ENCODE data around the gene ZC3H12D.

ZC3H12D gene

DNA sequence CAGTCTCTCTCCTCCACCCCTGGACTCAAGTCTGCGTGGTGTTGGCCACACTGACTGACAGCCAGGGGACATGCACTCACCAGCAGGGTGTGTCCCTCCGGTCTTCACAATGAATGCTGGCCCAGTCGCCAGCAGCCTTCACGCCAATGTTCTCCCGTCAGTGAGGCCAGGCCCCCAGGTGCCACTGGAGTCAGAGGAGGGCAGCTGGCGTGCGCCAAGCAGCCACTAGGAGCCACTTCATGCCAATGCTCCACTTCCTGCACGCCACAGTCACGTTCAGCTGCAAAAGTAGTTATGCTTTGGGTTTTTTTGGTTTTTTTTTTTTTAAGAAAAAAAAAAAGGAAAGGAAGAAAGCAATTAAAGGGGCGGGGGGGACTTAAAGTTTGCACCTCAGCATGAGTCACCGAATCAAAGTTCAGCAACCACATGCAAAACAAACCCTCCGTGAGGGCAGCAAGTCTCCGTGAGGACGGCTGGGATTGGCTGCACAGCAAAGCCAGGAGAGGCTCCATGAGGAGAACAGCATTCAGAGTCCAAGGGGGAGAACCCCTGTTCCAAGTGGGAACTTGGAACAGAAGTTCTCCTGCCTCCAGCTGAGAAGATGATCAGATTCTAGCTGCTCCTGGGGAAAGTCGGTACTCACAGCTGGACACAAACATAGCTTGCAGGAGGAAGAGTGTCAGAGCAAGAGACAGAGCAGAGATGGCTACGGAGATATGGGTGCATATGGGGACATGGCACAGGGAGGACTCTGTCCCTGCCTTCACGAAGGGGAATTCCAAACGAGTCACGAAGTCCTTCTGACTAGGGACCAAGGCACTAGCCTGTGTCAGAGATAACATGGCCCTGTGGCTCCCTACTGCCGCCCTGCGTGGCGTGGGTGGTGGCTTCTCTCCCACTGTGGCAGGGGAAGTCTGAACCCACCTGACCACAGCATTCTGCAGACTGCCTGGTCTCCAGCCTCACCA is at the start of gene ZC3H12D:
Gene ZC3H12D, minus strand, starts transcription at position 282 of the 968 bp plus-strand sequence. CDS start 10,471 bp downstream, outside the sequence.
- H3K9me3 ChIP-seq: no peaks in the 10 kb centered on the region
- TF ChIP-seq Cebpa-rat (IDR thresholded peaks at IDR 0.05): no peak
- peaks cover 72% of the 10 kb centered on the region for H3K4me1 ChIP-seq
- H3K4me3 ChIP-seq: peak within 1 kb of the TSS; percentile 70
- H3K27ac ChIP-seq: peak within 1 kb of the TSS; percentile 95
- H4K20me1 ChIP-seq: no peaks in the 10 kb centered on the region
- H3K9ac ChIP-seq: peak within 1 kb of the TSS; percentile 85
- peak within 1 kb of the TSS; percentile 96 for H3K4me2 ChIP-seq
- no peaks in the 10 kb centered on the region for H3K27me3 ChIP-seq
- H3K36me3 ChIP-seq: no peaks in the 10 kb centered on the region; the same call in 1 of the 2 replicates

DNA sequence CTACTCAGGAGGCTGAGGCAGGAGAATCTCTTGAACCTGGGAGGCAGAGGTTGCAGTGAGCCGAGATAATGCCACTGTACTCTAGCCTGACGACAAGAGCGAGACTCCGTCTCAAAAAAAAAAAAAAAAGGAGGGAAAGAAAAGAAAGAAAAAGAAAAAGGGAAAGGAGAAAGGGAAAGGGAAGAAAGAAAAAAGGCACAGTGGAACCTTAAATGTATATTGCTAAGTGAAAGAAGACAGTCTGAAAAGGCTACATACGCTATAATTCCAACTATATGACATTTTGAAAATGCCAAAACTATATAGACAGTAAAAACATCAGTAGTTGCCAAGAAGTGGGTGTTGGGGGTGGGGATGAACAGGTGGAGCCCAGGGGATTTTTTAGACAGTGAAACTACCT is 44.8 kb upstream of the ZC3H12D start:
- Histone ChIP-seq H3K4me3 (no peak overlapping the region), H3K4me2 (no peak overlapping the region), H3K9ac (no peak overlapping the region), H3K36me3 (peaks cover 95% of the 10 kb centered on the region), H4K20me1 (0 out of 2 replicates have a peak, but pooled peaks cover 10% of the 10 kb centered on the region), H3K27me3 (no peaks in the 10 kb centered on the region), H3K27ac (no peak overlapping the region), H3K4me1 (no peaks in the 10 kb centered on the region), H3K9me3 (no peaks in the 10 kb centered on the region)
- no peak for TF ChIP-seq Cebpa-rat (IDR thresholded peaks at IDR 0.05)

DNA sequence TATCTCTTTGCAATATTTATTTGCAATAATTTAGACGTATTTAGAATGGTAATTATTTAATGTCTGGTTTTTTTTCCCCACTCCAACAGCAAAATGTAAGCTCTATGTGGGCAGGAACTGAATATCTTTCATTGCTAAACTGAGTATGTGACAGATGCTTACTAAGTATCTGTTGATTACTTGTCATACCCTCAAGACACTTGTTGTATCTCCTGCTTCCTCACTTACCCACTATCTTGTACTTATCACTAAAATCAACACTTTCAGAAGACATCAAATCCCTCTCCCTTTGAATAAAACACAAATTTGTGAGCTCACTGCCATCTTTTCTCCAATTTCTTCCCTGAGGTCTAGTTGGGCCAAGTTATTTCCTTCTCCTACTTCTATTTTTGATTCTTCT is 30.7 kb upstream of the ZC3H12D start:
- Histone ChIP-seq H3K27ac (no peak overlapping the region), H3K4me3 (no peak overlapping the region), H3K4me2 (no peak overlapping the region), H3K9me3 (no peaks in the 10 kb centered on the region), H3K9ac (no peak overlapping the region), H3K27me3 (no peaks in the 10 kb centered on the region), H3K36me3 (peaks cover 60% of the 10 kb centered on the region), H3K4me1 (no peaks in the 10 kb centered on the region), H4K20me1 (peaks cover 13% of the 10 kb centered on the region)
- no peak for TF ChIP-seq Cebpa-rat (IDR thresholded peaks at IDR 0.05)

DNA sequence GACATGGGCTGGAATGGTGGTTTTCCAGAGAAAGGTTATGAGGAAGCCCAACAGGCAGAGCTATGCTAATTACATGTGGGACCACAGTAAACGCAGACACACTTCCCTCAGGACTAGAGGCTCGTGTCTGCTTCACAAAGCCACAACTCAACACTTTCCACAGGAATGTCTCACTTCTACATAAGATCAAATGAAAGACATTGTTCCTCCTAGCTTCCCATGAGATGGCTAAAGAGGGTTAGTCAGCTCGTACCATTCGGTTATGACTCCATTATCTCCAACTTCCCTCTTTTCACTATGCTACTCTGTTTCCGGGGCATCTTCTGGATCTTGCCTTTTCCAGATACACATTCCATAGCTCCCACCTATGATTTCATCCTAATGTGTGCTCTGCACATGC is 29.1 kb upstream of the ZC3H12D start:
- H3K27ac ChIP-seq: no peak overlapping the region

DNA sequence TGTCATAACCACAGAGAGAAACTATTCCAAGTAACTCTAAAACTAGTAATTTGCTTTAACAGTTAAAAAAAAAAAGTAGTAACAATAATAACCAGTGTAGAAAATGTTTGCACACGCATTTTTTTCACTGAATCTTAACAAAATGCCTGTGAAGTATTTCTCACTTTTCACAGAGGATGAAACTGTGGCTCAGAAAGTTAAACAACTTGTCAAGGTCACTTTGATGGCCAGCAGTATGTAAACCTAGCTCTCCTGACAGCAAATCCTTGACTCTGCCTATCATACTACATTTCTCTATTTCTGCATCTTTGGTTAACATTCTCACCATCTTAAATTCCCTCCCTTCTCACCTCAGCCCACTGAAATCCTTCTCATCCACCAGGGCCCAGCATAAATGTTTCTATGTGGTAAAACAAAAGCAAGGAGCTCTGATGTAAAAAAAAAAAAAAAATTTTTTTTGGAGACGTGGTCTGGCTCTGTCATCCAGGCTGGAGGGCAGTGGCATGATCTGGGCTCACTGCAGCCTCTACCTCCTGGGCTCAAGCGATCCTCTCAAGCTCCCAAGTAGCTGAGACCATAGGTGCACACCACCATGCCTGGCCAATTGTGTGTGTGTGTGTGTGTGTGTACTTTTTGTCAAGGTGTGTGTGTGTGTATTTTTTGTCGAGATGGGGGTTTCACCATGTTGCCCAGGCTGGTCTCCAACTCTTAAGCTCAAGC is 26.1 kb upstream of the ZC3H12D start:
- Histone ChIP-seq H3K36me3 (peaks cover 53% of the 10 kb centered on the region), H3K4me2 (no peak overlapping the region)
- TF ChIP-seq Cebpa-rat (IDR thresholded peaks at IDR 0.05): no peak

More for the DNA sequence above, 29.1 kb upstream of the ZC3H12D start:
- H3K9me3 ChIP-seq: no peaks in the 10 kb centered on the region
- H3K27me3 ChIP-seq: no peaks in the 10 kb centered on the region
- peaks cover 57% of the 10 kb centered on the region for H3K36me3 ChIP-seq
- no peak overlapping the region for H3K4me2 ChIP-seq
- no peak for TF ChIP-seq Cebpa-rat (IDR thresholded peaks at IDR 0.05)
- peaks cover 13% of the 10 kb centered on the region for H4K20me1 ChIP-seq
- no peak overlapping the region for H3K4me3 ChIP-seq
- no peaks in the 10 kb centered on the region for H3K4me1 ChIP-seq
- no peak overlapping the region for H3K9ac ChIP-seq

DNA sequence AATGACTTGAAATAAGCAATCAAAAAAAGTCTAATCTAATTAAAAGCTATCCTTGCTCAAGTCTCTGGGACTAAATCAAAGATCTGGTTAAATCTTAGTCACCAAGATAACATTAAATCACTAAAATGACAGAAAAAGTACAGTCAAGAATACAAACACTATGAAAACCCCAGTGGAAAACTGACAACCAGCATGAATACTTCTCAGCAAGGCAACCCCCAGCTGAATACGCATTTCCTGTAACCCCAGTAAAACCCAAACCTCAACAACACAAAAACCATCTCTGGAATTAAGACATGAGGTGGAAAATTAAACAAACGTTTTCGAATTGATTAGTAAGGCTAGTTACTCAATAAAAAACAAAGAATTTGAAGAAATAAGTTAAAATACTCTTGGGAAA is 23.7 kb upstream of the ZC3H12D start:
- H4K20me1 ChIP-seq: no peaks in the 10 kb centered on the region
- H3K36me3 ChIP-seq: peaks cover 45% of the 10 kb centered on the region
- TF ChIP-seq Cebpa-rat (IDR thresholded peaks at IDR 0.05): no peak
- no peak overlapping the region for H3K4me3 ChIP-seq
- H3K9ac ChIP-seq: no peak overlapping the region
- peak overlapping the region; percentile 28; the same call in 1 of the 2 replicates for H3K4me2 ChIP-seq
- no peaks in the 10 kb centered on the region for H3K9me3 ChIP-seq
- H3K4me1 ChIP-seq: peaks cover 7% of the 10 kb centered on the region
- H3K27ac ChIP-seq: no peak overlapping the region
- H3K27me3 ChIP-seq: no peaks in the 10 kb centered on the region

More for the DNA sequence above, 26.1 kb upstream of the ZC3H12D start:
- H4K20me1 ChIP-seq: no peaks in the 10 kb centered on the region
- no peak overlapping the region for H3K9ac ChIP-seq
- no peak overlapping the region for H3K4me3 ChIP-seq
- H3K9me3 ChIP-seq: no peaks in the 10 kb centered on the region
- no peaks in the 10 kb centered on the region for H3K27me3 ChIP-seq
- H3K4me1 ChIP-seq: peaks cover 7% of the 10 kb centered on the region
- no peak overlapping the region for H3K27ac ChIP-seq

DNA sequence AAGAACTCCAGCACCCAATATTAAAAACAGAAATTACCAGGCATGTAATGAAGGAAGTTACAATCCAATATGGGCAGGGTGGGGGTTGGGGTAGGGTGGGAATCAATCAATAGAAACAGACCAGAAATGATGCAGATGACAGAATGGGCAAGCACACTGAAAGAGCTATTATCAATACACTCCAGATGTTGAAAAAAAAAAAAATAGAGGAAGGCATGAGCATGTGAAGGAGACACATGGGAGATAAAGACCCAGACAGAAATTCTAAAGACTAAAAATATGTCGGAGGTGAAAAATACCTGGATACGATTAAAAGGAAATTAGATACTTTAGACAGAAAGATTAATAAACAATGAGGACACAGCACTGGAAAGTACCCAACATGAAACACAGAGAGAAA is 19.1 kb upstream of the ZC3H12D start:
- Histone ChIP-seq H3K4me1 (peaks cover 7% of the 10 kb centered on the region), H3K4me3 (no peak overlapping the region), H3K4me2 (no peak overlapping the region), H3K9ac (no peak overlapping the region), H3K27ac (no peak overlapping the region), H3K27me3 (no peaks in the 10 kb centered on the region), H3K36me3 (peaks cover 40% of the 10 kb centered on the region), H3K9me3 (no peaks in the 10 kb centered on the region), H4K20me1 (no peaks in the 10 kb centered on the region)
- TF ChIP-seq Cebpa-rat (IDR thresholded peaks at IDR 0.05): no peak

DNA sequence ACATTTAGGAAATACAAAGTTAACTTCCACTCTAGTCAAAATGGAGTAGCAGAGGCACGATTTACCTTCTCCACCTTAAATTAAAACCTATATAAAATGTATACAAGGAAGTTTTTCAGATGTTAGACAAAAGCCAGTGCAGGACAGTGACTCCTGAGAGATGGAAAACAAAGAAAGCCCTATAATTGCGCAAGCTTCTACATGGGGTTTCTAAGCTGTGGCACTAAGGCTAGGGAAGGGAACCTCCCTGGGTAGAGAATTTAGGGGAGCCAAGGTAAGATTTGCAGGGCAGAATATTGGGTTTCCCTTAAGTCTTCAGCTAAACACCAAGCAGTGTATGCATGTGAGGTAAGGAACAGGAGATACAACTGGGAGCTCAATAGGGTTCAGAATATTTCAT is 18.5 kb upstream of the ZC3H12D start:
- no peak overlapping the region for H3K4me3 ChIP-seq
- no peak overlapping the region for H3K27ac ChIP-seq
- no peaks in the 10 kb centered on the region for H3K9me3 ChIP-seq
- peak; percentile 55; the same call in 1 of the 2 replicates for TF ChIP-seq Cebpa-rat (IDR thresholded peaks at IDR 0.05)
- peaks cover 1% of the 10 kb centered on the region for H3K4me1 ChIP-seq
- no peaks in the 10 kb centered on the region for H3K27me3 ChIP-seq
- no peak overlapping the region for H3K4me2 ChIP-seq
- H4K20me1 ChIP-seq: no peaks in the 10 kb centered on the region
- peaks cover 44% of the 10 kb centered on the region for H3K36me3 ChIP-seq
- no peak overlapping the region for H3K9ac ChIP-seq

DNA sequence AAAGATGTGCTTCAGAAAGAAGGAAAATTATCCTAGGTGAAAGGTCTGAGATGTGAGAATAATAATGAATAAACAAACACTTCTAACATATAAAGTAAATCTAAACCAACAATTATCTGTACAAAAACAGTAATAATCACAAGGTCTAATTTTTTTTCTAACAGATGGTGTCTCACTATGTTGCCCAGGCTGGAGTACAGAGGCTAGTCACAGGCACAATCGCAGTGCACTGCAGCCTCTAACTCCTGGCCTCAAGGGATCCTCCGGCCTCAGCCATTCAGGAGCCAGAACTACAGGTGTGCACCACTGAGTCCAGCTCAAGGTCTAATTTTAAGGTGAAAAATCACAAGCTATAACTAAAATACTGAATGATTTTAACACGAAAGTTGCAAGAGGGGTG is 17.0 kb upstream of the ZC3H12D start:
- H3K36me3 ChIP-seq: peaks cover 44% of the 10 kb centered on the region
- no peak overlapping the region for H3K9ac ChIP-seq
- no peaks in the 10 kb centered on the region for H3K9me3 ChIP-seq
- H3K27ac ChIP-seq: no peak overlapping the region
- no peaks in the 10 kb centered on the region for H3K4me1 ChIP-seq
- H4K20me1 ChIP-seq: no peaks in the 10 kb centered on the region
- TF ChIP-seq Cebpa-rat (IDR thresholded peaks at IDR 0.05): no peak
- H3K4me3 ChIP-seq: no peak overlapping the region
- no peak overlapping the region for H3K4me2 ChIP-seq
- no peaks in the 10 kb centered on the region for H3K27me3 ChIP-seq

DNA sequence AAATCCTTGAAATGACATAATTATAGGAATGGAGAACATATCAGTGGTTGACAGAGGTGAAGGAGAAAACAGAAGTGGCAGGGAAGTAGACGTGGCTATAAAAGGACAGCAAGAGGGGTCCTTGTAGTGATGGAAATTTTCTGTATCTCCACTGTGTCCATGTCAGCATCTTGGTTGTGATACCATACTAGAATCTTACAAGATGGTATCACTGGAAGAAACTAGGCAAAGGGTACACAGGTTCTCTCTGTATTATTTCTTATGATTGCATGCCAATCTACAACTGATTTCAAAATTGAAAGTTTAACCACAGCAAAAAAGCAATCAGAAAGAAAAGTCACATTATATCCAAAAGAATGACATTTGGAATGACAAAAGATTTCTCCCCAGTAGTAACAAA is 16.4 kb upstream of the ZC3H12D start:
- H3K4me1 ChIP-seq: no peaks in the 10 kb centered on the region
- no peaks in the 10 kb centered on the region for H4K20me1 ChIP-seq
- no peak overlapping the region for H3K27ac ChIP-seq
- peaks cover 44% of the 10 kb centered on the region for H3K36me3 ChIP-seq
- no peaks in the 10 kb centered on the region for H3K9me3 ChIP-seq
- H3K27me3 ChIP-seq: no peaks in the 10 kb centered on the region
- no peak overlapping the region for H3K4me2 ChIP-seq
- no peak overlapping the region for H3K9ac ChIP-seq
- TF ChIP-seq Cebpa-rat (IDR thresholded peaks at IDR 0.05): no peak
- H3K4me3 ChIP-seq: no peak overlapping the region

Measured in BLaER1 (cell line).